ENCODE measurements around the gene FAM200C. TPM values are rescaled to one million over a fixed set of nuclear protein-coding genes. Genes with fewer than 3 reads are reported as not detected.

The FAM200C gene
- total and polyA plus RNA-seq, 2 of the 13 experiments (the other 11 are each of a cell fraction or from before 2014, with no cell fraction given), result 3.2 to 4.7 TPM

GRCh38 chr5:160379511-160379910 is 20.3 kb downstream of the FAM200C start:
- ChIA-PET CTCF (ENCODE audit: low intra/inter-chr PET ratio, low total read pairs) (no interaction called here), POLR2A (no interaction called here)
- TF ChIP-seq TGIF2 (CRISPR knock-in tag; IDR thresholded peaks at IDR 0.05) (no peak), HOXA3 (CRISPR knock-in tag; IDR thresholded peaks at IDR 0.05) (no peak), SAP130 (CRISPR knock-in tag; IDR thresholded peaks at IDR 0.05; ENCODE audit: low read depth) (no peak), ZNF543 (CRISPR knock-in tag; IDR thresholded peaks at IDR 0.05) (no peak), ZNF547 (CRISPR knock-in tag; IDR thresholded peaks at IDR 0.05) (no peak), ZNF614 (CRISPR knock-in tag; IDR thresholded peaks at IDR 0.05; ENCODE audit: borderline replicate concordance) (no peak), AKAP8 (CRISPR knock-in tag; IDR thresholded peaks at IDR 0.05) (no peak), KMT2A (CRISPR knock-in tag; IDR thresholded peaks at IDR 0.05) (no peak), ATF1 (CRISPR knock-in tag; IDR thresholded peaks at IDR 0.05) (no peak)
- ATAC-seq (no peak), DNase-seq (ENCODE audit: low spot score) (no peak), FAIRE-seq (no peak)
- BruUV-seq (replicated peaks), result no TSS peak
- Histone ChIP-seq H3K36me3 (replicated peaks in 1 of 2; ENCODE audit: control insufficient read depth in 1 of 2, insufficient read depth in 2 of 2, low read length in 2 of 2) (no peaks in the 10 kb centered on the region), H3K9me3 (ENCODE audit: low read length) (no peaks in the 10 kb centered on the region), H4K20me1 (ENCODE audit: insufficient read depth, low read length) (no peaks in the 10 kb centered on the region), H3K27ac (ENCODE audit: extremely low read length, insufficient read depth, low read length) (no peak overlapping the region), H3K4me2 (ENCODE audit: low read depth, low read length) (no peak overlapping the region), H3K9ac (ENCODE audit: insufficient read depth, low read depth, low read length) (no peak overlapping the region), H3K4me1 (ENCODE audit: insufficient read depth, low read length) (no peaks in the 10 kb centered on the region), H3K4me3 (replicated peaks in 1 of 3; ENCODE audit: insufficient read depth in 1 of 3, low read depth in 2 of 3, low read length in 3 of 3) (no peak overlapping the region), H2AFZ (ENCODE audit: low read length) (no peak overlapping the region), H3K27me3 (ENCODE audit: control insufficient read depth in 1 of 2, insufficient read depth in 2 of 2, low read length in 2 of 2) (peaks cover 0 to 4% of the 10 kb centered on the region in 2 experiments; a peak in 1 of 5 replicates), H3K79me2 (ENCODE audit: insufficient read depth, low read length) (no peaks in the 10 kb centered on the region)
- intact Hi-C loops (cut with micrococcal nuclease; ENCODE audit: unreplicated experiment), result no loop called here
- WGBS (ENCODE audit: low lambda C conversion rate), result 1% methylated on average over 4 of the region's 4 CpGs
- in situ Hi-C loops (cut with HindIII; ENCODE audit: extremely low pct_ligation_motif_present, low pct_unique_long_range_greater_than_20kb), result no loop called here

- H3K4me2 ChIP-seq (ENCODE audit: low read depth, low read length), result no peak overlapping the region
- H4K20me1 ChIP-seq (ENCODE audit: insufficient read depth, low read length), result no peaks in the 10 kb centered on the region
- WGBS (ENCODE audit: low lambda C conversion rate), result 0% methylated on average over 2 of the region's 2 CpGs
- H3K4me3 ChIP-seq (replicated peaks in 1 of 3; ENCODE audit: insufficient read depth in 1 of 3, low read depth in 2 of 3, low read length in 3 of 3), result no peak overlapping the region
- H3K27me3 ChIP-seq (ENCODE audit: control insufficient read depth in 1 of 2, insufficient read depth in 2 of 2, low read length in 2 of 2), result peaks cover 0 to 4% of the 10 kb centered on the region in 2 experiments; a peak in 1 of 5 replicates
- intact Hi-C loops (cut with micrococcal nuclease; ENCODE audit: unreplicated experiment) (no loop called here), in situ Hi-C loops (cut with HindIII; ENCODE audit: extremely low pct_ligation_motif_present, low pct_unique_long_range_greater_than_20kb) (no loop called here)
- no peak for FAIRE-seq
- no TSS peak for BruUV-seq (replicated peaks)
- no peaks in the 10 kb centered on the region for H3K36me3 ChIP-seq (replicated peaks in 1 of 2; ENCODE audit: control insufficient read depth in 1 of 2, insufficient read depth in 2 of 2, low read length in 2 of 2)
- no peak overlapping the region for H3K9ac ChIP-seq (ENCODE audit: insufficient read depth, low read depth, low read length)
- H2AFZ ChIP-seq (ENCODE audit: low read length), result no peak overlapping the region
- DNase-seq (ENCODE audit: low spot score), result no peak
- no peak for ATAC-seq
- H3K4me1 ChIP-seq (ENCODE audit: insufficient read depth, low read length), result no peaks in the 10 kb centered on the region
- CTCF ChIA-PET (ENCODE audit: low intra/inter-chr PET ratio, low total read pairs), result no interaction called here
- H3K79me2 ChIP-seq (ENCODE audit: insufficient read depth, low read length), result no peaks in the 10 kb centered on the region
- no peaks in the 10 kb centered on the region for H3K9me3 ChIP-seq (ENCODE audit: low read length)
- POLR2A ChIA-PET, result no interaction called here
- H3K27ac ChIP-seq (ENCODE audit: extremely low read length, insufficient read depth, low read length), result no peak overlapping the region
- no peak for TF ChIP-seq ZNF616 (CRISPR knock-in tag; IDR thresholded peaks at IDR 0.05; ENCODE audit: low read depth)
- TF ChIP-seq IRF1 (CRISPR knock-in tag; IDR thresholded peaks at IDR 0.05; ENCODE audit: low read depth), result no peak
- no peak for TF ChIP-seq SP2 (CRISPR knock-in tag; IDR thresholded peaks at IDR 0.05)
- TF ChIP-seq FOXA3 (CRISPR knock-in tag; IDR thresholded peaks at IDR 0.05), result no peak
- no peak for TF ChIP-seq ZFP41 (CRISPR knock-in tag; IDR thresholded peaks at IDR 0.05; ENCODE audit: borderline replicate concordance)
- TF ChIP-seq GFI1 (CRISPR knock-in tag; IDR thresholded peaks at IDR 0.05; ENCODE audit: borderline replicate concordance), result no peak
- no peak for TF ChIP-seq NFE2 (CRISPR knock-in tag; IDR thresholded peaks at IDR 0.05)
- TF ChIP-seq ZBTB25 (CRISPR knock-in tag; IDR thresholded peaks at IDR 0.05), result no peak
- TF ChIP-seq KLF16 (CRISPR knock-in tag; IDR thresholded peaks at IDR 0.05), result no peak
- TF ChIP-seq ISL2 (CRISPR knock-in tag; IDR thresholded peaks at IDR 0.05), result no peak
- TF ChIP-seq MTF1 (CRISPR knock-in tag; IDR thresholded peaks at IDR 0.05), result no peak
- no peak for TF ChIP-seq MEIS2 (CRISPR knock-in tag; IDR thresholded peaks at IDR 0.05)
Observed at GRCh38 chr5:160378330-160378729, 21.5 kb downstream of the FAM200C start.

All from HepG2 (cell line).